ENCODE data around the gene COL23A1.

COL23A1 gene

DNA sequence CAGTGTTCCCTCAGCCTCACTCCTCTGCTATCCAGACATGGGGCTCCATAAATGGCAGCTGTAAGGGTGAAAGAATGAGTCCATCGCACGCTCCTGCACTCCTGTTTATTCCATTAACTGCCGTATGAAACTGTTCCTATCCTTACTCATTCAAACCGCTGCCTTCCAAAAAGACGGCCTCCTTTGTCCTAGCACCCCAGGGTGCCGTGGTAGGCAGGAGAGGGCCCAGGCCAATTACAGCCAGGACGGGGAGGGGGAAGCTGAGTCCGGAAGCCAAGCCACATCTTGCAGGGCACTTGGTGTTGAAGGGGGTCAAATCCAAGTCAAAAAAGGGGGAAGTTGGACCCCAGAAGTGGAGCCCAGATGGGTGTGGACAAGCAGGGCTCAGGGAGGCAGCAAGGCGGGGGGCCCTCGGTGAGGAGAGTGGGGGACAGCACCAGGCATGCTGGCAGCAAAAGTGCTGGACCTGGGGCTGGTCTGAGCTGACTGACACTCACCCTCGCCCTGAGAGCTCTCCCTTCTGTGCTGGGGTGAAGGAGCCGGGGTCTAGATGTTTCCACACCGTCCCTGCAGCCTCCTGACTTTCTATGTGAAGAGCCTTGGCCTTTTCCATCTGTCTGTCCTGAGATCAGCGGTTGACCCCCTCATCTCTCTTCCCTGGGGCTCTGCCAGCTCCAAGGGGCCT, 63.3 kb downstream of the COL23A1 start:
- Mint-ChIP-seq H3K27ac (peak overlapping the region; percentile 52 to 85 (median 62)), H3K27me3 (ENCODE audit: low read depth) (peaks cover 3% of the 10 kb centered on the region), H3K4me1 (peaks cover 50% of the 10 kb centered on the region), H3K36me3 (ENCODE audit: low read depth) (no peaks in the 10 kb centered on the region), H3K4me3 (no peak overlapping the region), H3K9me3 (peaks cover 4% of the 10 kb centered on the region)
- TF ChIP-seq, protein P1, sequence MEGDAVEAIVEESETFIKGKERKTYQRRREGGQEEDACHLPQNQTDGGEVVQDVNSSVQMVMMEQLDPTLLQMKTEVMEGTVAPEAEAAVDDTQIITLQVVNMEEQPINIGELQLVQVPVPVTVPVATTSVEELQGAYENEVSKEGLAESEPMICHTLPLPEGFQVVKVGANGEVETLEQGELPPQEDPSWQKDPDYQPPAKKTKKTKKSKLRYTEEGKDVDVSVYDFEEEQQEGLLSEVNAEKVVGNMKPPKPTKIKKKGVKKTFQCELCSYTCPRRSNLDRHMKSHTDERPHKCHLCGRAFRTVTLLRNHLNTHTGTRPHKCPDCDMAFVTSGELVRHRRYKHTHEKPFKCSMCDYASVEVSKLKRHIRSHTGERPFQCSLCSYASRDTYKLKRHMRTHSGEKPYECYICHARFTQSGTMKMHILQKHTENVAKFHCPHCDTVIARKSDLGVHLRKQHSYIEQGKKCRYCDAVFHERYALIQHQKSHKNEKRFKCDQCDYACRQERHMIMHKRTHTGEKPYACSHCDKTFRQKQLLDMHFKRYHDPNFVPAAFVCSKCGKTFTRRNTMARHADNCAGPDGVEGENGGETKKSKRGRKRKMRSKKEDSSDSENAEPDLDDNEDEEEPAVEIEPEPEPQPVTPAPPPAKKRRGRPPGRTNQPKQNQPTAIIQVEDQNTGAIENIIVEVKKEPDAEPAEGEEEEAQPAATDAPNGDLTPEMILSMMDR (IDR thresholded peaks at IDR 0.05; ENCODE audit: unreplicated experiment in 3 of 3), result no peak

DNA sequence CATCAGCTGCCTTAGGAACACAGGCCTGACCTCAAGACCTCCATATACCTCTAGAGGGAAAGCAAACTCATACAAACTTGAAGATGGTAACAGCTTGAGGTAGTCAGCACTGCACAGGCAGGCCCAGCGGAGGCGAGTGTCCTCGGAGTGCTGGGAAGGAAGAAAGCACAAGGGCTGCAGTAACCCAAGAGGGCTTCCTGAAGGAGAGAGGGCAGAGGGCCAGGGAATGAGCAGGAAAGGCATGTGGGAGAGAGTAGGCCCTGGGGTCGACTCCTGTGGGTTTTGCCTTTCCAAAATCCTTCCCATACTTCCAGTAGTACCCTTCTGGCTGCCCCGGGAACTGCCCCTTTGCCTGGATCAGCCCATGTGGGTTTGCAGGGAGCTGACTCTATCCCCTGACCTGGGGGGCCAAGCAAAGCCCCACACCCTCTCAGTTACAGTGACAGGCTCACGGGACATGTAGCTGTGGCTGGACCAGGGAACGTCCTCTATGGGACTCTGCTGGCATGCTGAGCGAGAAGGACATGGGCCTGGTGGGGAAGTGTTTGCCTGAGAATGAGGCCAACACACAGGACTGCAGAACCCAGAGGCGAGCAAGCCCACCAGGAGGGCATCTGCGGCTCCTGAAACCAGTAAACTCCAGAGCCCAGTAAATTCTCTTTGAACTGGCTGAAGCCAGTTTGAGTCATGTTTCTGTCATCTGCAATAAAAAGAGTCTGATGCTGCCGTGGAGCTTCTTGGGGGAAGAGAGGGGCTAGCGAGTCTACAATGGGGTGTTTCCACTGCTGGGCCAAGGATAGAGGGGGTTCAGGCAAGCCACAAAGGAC, 64.1 kb downstream of the COL23A1 start:
- H3K27me3 Mint-ChIP-seq (ENCODE audit: low read depth), result peaks cover 3% of the 10 kb centered on the region
- peaks cover 4% of the 10 kb centered on the region for H3K9me3 Mint-ChIP-seq
- H3K27ac Mint-ChIP-seq, result peak overlapping the region; percentile 62 to 85 (median 74)
- peaks cover 42% of the 10 kb centered on the region for H3K4me1 Mint-ChIP-seq
- TF ChIP-seq, protein P1 (IDR thresholded peaks at IDR 0.05; ENCODE audit: unreplicated experiment in 3 of 3), result no peak
- no peak overlapping the region for H3K4me3 Mint-ChIP-seq
- H3K36me3 Mint-ChIP-seq (ENCODE audit: low read depth), result no peaks in the 10 kb centered on the region

DNA sequence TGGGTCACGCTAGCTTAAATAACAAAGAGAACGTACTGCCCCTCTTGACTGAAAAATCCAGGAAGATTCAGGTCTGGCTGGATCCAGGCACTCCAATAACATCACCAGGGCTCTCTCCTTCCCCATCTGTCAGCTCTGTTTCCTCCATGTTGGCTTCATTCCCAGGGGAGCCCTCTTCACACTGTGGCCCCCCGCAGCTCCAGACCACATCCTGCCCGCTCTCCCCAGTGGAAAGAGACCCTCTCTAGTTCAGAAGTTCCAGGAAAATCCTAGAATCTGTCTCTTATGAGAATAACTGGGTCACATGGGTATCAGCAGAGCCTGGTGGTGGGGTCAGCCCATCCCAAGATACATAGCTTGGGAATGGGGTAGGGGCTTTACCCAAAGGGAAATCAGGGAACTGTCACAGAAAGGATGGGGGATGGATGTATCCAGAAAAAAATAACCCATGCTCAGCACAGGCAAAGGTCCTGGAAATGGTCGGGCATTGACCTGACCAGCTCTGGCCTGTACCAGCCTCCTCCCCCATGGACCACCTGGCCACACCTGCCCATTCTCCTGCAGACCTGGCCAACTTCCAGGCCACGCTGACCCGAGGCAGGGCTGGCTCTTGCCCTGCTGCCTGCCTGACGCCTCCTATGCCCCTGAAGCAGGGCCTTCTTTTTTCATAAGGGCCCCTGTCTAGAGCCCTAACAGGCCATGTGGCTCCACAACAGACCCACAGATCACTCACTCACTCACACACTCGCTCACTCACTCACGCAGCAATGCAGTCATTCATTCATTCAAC, 65.9 kb downstream of the COL23A1 start:
- Mint-ChIP-seq H3K9me3 (peaks cover 10% of the 10 kb centered on the region), H3K27me3 (ENCODE audit: low read depth) (peaks cover 3% of the 10 kb centered on the region), H3K27ac (no peak overlapping the region), H3K4me1 (peaks cover 30% of the 10 kb centered on the region), H3K36me3 (ENCODE audit: low read depth) (peaks cover 6% of the 10 kb centered on the region), H3K4me3 (no peak overlapping the region)
- TF ChIP-seq, protein P1 (IDR thresholded peaks at IDR 0.05; ENCODE audit: unreplicated experiment in 3 of 3), result no peak

DNA sequence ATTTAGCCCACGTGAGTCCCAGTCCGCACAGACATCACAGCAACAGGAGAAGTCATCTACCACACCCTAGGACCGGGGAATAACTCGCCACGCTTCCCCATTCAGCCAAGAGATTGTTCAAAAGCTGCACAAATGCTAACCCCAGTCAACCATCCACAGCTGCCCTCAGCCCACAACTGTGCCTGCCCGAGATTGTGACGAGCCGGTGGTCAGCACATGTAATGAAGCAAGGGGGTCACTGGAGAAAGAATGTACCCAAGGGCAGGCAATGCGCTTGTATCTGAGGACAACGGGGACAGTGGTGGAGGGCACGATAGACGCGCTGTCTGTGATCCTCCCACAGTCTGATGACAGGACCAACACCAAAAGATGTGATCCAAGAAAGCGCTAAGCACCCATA, 67.8 kb downstream of the COL23A1 start:
- peaks cover 10% of the 10 kb centered on the region for H3K9me3 Mint-ChIP-seq
- H3K4me1 Mint-ChIP-seq, result peaks cover 15% of the 10 kb centered on the region
- TF ChIP-seq, protein P1 (IDR thresholded peaks at IDR 0.05; ENCODE audit: unreplicated experiment in 3 of 3), result no peak
- H3K4me3 Mint-ChIP-seq, result no peak overlapping the region
- peaks cover 6% of the 10 kb centered on the region for H3K36me3 Mint-ChIP-seq (ENCODE audit: low read depth)
- no peak overlapping the region for H3K27ac Mint-ChIP-seq
- H3K27me3 Mint-ChIP-seq (ENCODE audit: low read depth), result no peaks in the 10 kb centered on the region

DNA sequence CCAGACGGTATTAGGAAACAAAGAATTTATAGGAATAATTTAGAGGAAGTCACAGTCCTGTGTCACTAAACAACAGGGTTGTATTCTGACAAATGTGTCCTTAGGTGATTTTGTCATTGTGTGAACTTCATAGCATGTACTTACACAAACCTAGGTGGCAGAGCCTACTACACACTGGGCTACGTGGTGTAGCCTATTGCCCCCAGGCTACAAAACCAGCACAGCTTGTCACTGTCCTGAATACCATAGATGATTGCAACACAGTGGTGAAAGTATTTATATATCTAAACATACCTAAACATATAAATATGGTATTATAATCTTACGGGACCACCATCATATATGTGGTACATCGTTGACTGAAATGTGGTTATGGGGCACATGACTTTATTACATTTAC, 69.3 kb downstream of the COL23A1 start:
- Mint-ChIP-seq H3K27ac (no peak overlapping the region), H3K36me3 (ENCODE audit: low read depth) (peaks cover 8% of the 10 kb centered on the region), H3K4me1 (peaks cover 3% of the 10 kb centered on the region), H3K27me3 (ENCODE audit: low read depth) (peaks cover under 1% of the 10 kb centered on the region), H3K4me3 (no peak overlapping the region), H3K9me3 (peaks cover 10% of the 10 kb centered on the region)
- TF ChIP-seq, protein P1 (IDR thresholded peaks at IDR 0.05; ENCODE audit: unreplicated experiment in 3 of 3), result no peak

All from nephron (organoid).